VCaP (cell line): ENCODE measurements around the gene PAPPA2.

Experiments
- H3K27ac ChIP-seq: fragments of 450-650 bp; 2 replicates; pipeline ENCODE4 v1.5.1; 2017
- CTCF ChIP-seq: fragments of 450-650 bp; conservative IDR thresholded peaks from 2 replicates; pipeline ENCODE4 v1.5.1; 2017; ENCODE audit warnings: mild to moderate bottlenecking, moderate library complexity

The PAPPA2 gene

GRCh38 chr1:176850871-176851270 is 387.9 kb downstream of the PAPPA2 start:
- no peak overlapping the region for H3K27ac ChIP-seq
- TF ChIP-seq CTCF = no peak

GRCh38 chr1:176852124-176852523 is 389.1 kb downstream of the PAPPA2 start:
- no peak overlapping the region for H3K27ac ChIP-seq
- TF ChIP-seq CTCF = no peak

GRCh38 chr1:176853503-176853902 is 390.5 kb downstream of the PAPPA2 start:
- no peak overlapping the region; the same call in 1 of the 2 replicates for H3K27ac ChIP-seq
- TF ChIP-seq CTCF = no peak

GRCh38 chr1:176854121-176854520 is 391.1 kb downstream of the PAPPA2 start:
- no peak for TF ChIP-seq CTCF
- H3K27ac ChIP-seq = peak overlapping the region; percentile 59

GRCh38 chr1:176854758-176855745 is 392.1 kb downstream of the PAPPA2 start:
- H3K27ac ChIP-seq = peak overlapping the region; percentile 59
- no peak for TF ChIP-seq CTCF

- peak overlapping the region; percentile 33; the same call in 1 of the 2 replicates for H3K27ac ChIP-seq
- no peak for TF ChIP-seq CTCF
Measured at GRCh38 chr1:176857632-176858031, 394.7 kb downstream of the PAPPA2 start.

GRCh38 chr1:176858433-176858916 is 395.5 kb downstream of the PAPPA2 start:
- peak overlapping the region; percentile 33; the same call in 1 of the 2 replicates for H3K27ac ChIP-seq
- no peak for TF ChIP-seq CTCF
